Activated T-cell treated with anti-CD3 and anti-CD28 coated beads, Interleukin-2, amount 50 U/mL, for 24 hours (primary cell): ENCODE measurements around the gene WIPF2.
"Not testable (repeated sequence)": the region's sequence is repeated elsewhere in the genome, so short reads cannot be mapped to it uniquely, and the experiment has no call there.

Experiments used
- DNase-seq: peaks from one replicate; pipeline ENCODE4 v3.0.0-alpha.2; 2020
- H3K27ac Mint-ChIP-seq: 2 replicates; pipeline ENCODE4 v1.8.0; 2020; ENCODE audit warnings: mild to moderate bottlenecking, mixed read lengths
- H3K27me3 Mint-ChIP-seq: 2 replicates; pipeline ENCODE4 v1.8.0; 2020; ENCODE audit warnings: mixed read lengths
- H3K36me3 Mint-ChIP-seq: 2 replicates; pipeline ENCODE4 v1.8.0; 2020; ENCODE audit warnings: low read depth, mixed read lengths
- H3K4me1 Mint-ChIP-seq: 2 replicates; pipeline ENCODE4 v1.8.0; 2020; ENCODE audit warnings: low read depth, mixed read lengths
- H3K4me3 Mint-ChIP-seq: 2 replicates; pipeline ENCODE4 v1.8.0; 2020; ENCODE audit warnings: mild to moderate bottlenecking, moderate library complexity, mixed read lengths
- H3K9me3 Mint-ChIP-seq: 2 replicates; pipeline ENCODE4 v1.8.0; 2020; ENCODE audit warnings: mixed read lengths

WIPF2 gene

DNA sequence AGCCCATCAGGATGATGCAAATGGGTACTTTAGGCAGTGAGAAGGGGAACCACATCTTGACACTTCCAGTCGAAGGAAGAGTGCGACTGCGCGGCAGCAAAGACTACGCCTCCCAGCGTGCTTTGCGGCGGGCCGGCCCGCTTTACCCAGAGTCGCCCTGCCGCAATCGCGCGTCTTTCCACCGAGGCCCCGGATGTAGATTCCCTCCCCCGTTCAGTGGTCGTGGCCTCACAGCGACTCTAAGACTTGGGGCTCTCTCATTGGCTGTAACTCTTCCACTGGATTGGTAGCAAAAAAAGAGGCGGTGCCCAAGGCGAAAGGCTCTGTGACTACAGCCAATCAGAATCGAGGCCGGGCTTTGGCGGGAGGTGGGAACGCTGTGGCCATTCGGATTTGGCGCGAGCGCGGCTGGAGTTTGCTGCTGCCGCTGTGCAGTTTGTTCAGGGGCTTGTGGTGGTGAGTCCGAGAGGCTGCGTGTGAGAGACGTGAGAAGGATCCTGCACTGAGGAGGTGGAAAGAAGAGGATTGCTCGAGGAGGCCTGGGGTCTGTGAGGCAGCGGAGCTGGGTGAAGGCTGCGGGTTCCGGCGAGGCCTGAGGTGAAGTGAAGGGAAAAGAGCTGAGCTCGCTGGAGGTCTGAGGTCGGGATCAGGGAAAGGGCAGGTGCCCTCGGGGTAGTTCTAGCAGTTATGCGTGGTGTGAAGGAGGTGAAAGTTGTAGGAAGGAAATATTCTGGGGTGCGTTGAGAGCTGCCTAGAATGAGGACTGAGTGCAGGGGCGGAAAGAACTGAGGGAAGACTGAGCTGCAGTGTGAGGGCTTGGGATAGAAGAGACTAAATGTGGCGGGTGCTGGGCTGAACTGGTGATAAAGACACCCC lies 68.6 kb downstream of the WIPF2 start, which contains the start of gene CDC6:
Gene CDC6 (plus strand): TSS at position 386 of the 876 bp plus-strand sequence. CDS start 1,542 bp downstream, outside the sequence.
- no peaks in the 10 kb centered on the region for H3K27me3 Mint-ChIP-seq
- H3K9me3 Mint-ChIP-seq: no peaks in the 10 kb centered on the region
- H3K4me1 Mint-ChIP-seq: peaks cover 65% of the 10 kb centered on the region
- peak within 1 kb of the TSS; percentile 95 for H3K4me3 Mint-ChIP-seq
- peak within 1 kb of the TSS; percentile 99 for H3K27ac Mint-ChIP-seq
- peaks cover 49% of the 10 kb centered on the region for H3K36me3 Mint-ChIP-seq
- peak; percentile 97 for DNase-seq

DNA sequence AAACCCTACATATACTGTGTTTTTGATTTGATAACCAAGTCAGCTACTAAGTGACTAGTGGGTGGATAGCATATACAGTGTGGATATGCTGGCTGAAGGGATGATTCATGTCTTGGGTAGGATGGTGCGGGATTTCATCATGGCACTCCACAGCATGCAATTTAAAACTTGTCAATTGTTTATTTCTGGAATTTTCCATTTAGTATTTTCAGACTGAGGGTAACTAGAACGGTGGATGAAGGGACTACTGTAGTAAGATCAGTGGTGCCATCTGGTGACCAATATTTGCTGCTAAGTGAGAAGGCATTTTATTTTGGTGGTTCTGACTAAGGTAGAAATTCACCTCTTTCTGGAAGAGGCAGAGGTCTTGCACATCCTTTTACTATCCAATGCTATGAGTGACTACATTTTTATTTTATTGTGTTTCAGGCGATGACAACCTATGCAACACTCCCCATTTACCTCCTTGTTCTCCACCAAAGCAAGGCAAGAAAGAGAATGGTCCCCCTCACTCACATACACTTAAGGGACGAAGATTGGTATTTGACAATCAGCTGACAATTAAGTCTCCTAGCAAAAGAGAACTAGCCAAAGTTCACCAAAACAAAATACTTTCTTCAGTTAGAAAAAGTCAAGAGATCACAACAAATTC lies 71.7 kb downstream of the WIPF2 start:
- peak overlapping the region; percentile 95 for H3K4me3 Mint-ChIP-seq

DNA sequence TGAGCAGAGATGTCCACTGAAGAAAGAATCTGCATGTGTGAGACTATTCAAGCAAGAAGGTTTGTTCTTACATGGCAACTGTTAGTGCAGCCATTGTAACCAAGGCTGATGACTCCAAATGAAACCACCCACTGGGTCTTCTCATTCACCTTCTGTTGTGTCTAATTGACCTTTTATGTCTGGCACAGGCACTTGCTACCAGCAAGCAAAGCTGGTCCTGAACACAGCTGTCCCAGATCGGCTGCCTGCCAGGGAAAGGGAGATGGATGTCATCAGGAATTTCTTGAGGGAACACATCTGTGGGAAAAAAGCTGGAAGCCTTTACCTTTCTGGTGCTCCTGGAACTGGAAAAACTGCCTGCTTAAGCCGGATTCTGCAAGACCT lies 72.2 kb downstream of the WIPF2 start:
- Mint-ChIP-seq H3K27ac (peak overlapping the region; percentile 63), H3K4me3 (peak overlapping the region; percentile 95), H3K36me3 (peaks cover 82% of the 10 kb centered on the region), H3K27me3 (no peaks in the 10 kb centered on the region), H3K9me3 (no peaks in the 10 kb centered on the region), H3K4me1 (peaks cover 61% of the 10 kb centered on the region)
- no peak for DNase-seq

More for the DNA sequence above, 71.7 kb downstream of the WIPF2 start:
- Mint-ChIP-seq H3K27ac (peak overlapping the region; percentile 63), H3K4me1 (peaks cover 59% of the 10 kb centered on the region), H3K9me3 (no peaks in the 10 kb centered on the region), H3K27me3 (no peaks in the 10 kb centered on the region), H3K36me3 (peaks cover 77% of the 10 kb centered on the region)
- no peak for DNase-seq

DNA sequence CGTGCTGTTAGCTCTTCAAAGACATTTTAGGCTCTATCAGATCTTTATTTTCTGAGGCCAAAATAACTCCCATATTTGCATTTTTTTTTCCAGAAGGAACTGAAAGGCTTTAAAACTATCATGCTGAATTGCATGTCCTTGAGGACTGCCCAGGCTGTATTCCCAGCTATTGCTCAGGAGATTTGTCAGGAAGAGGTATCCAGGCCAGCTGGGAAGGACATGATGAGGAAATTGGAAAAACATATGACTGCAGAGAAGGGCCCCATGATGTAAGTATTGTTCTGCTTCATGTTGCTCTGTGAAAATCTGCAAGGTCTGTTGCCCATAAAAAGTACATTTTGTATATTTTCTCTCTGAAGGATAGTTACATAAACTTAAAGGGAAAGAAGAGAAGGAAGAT lies 74.3 kb downstream of the WIPF2 start:
- Mint-ChIP-seq H3K4me3 (no peak overlapping the region), H3K9me3 (no peaks in the 10 kb centered on the region), H3K4me1 (peaks cover 49% of the 10 kb centered on the region), H3K27ac (no peak overlapping the region), H3K36me3 (peaks cover 96% of the 10 kb centered on the region), H3K27me3 (no peaks in the 10 kb centered on the region)
- no peak for DNase-seq

DNA sequence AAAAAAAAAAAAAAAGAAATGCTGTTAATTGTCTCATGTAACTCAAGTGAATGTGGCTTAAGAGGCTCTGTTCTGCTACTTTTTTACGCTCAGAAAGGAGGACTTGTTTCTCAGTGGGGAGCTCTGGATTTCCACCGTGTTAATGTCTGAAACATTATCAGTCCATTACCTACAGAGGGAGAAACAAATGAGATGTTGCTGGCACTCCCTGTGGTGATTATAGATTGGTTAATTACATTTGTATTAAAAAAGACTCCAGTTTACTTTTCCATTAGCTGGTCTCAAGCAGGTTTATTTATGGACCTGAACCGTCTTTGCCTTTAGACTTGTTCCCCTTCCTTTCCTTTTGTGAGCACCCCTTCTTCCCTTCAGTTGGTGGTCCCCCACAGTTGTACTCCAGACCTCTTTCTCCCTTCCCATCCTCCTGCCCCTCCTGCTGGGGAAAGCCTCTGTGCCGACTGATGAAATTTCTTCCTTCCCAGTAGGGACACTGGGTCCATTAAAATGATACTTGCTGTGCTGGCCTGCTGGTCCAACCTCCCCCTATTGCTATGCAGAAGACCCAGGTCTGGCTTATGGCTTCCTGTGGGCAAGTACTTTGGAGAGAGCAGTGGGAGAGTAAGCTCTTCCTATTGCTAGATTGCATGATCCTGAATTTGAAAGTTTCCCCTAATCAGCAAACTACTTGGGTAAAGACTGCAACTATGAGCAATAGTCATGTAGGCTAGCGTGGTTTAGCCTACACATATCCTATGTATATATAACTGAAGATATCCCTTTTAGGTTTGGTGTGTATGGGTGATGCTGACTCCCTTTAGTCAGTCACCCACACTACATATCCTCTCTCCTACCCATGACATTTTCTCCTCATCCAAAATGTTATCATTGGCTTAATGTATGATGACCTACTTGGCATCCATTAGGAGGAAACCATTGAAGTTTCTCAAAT lies 76.7 kb downstream of the WIPF2 start:
- Mint-ChIP-seq H3K4me1 (peaks cover 32% of the 10 kb centered on the region), H3K4me3 (no peak overlapping the region), H3K27ac (peak overlapping the region; percentile 31), H3K9me3 (no peaks in the 10 kb centered on the region), H3K27me3 (no peaks in the 10 kb centered on the region), H3K36me3 (peaks cover 97% of the 10 kb centered on the region)
- no peak for DNase-seq

DNA sequence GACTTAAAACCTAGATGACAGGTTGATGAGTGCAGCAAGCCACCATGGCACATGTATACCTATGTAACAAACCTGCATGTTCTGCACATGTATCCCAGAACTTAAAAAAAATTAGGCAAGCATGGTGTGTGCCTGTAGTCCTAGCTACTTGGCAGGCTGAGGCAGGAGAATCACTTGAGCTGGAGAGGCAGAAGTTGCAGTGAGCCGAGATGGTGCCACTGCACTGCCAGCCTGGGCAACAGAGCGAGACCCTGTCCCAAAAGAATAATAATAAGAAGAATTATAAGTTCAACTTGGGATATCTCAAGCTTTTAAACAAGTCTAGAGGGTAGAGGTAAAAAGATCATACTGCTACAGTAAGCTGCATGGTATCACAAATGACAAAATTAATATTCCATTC lies 78.4 kb downstream of the WIPF2 start:
- Mint-ChIP-seq H3K9me3 (no peaks in the 10 kb centered on the region), H3K36me3 (peaks cover 100% of the 10 kb centered on the region), H3K27ac (no peak overlapping the region), H3K4me3 (no peak overlapping the region), H3K4me1 (peaks cover 25% of the 10 kb centered on the region), H3K27me3 (no peaks in the 10 kb centered on the region)
- no peak for DNase-seq

DNA sequence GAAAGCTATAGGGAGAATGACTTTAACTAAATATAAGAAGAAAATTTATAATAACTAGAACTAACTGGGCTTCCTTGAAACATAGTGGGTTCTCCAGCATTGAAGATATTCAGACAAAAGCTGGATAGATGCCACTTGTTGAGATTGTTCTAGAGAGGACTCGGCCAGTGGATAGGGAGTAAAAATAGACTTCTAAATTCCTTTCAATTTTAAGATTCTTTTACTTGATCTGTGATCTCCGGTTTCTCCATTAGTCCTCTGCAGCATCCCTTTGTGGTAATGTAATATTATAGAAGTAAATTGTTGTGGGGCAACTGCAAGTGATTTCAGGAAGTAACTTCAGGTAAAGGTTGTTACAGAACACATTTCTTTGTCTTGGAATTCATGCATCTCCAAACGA lies 79.6 kb downstream of the WIPF2 start:
- H3K4me3 Mint-ChIP-seq: no peak overlapping the region
- H3K9me3 Mint-ChIP-seq: no peaks in the 10 kb centered on the region
- H3K27me3 Mint-ChIP-seq: no peaks in the 10 kb centered on the region
- H3K36me3 Mint-ChIP-seq: peaks cover 100% of the 10 kb centered on the region
- peaks cover 32% of the 10 kb centered on the region for H3K4me1 Mint-ChIP-seq
- no peak for DNase-seq
- no peak overlapping the region for H3K27ac Mint-ChIP-seq

DNA sequence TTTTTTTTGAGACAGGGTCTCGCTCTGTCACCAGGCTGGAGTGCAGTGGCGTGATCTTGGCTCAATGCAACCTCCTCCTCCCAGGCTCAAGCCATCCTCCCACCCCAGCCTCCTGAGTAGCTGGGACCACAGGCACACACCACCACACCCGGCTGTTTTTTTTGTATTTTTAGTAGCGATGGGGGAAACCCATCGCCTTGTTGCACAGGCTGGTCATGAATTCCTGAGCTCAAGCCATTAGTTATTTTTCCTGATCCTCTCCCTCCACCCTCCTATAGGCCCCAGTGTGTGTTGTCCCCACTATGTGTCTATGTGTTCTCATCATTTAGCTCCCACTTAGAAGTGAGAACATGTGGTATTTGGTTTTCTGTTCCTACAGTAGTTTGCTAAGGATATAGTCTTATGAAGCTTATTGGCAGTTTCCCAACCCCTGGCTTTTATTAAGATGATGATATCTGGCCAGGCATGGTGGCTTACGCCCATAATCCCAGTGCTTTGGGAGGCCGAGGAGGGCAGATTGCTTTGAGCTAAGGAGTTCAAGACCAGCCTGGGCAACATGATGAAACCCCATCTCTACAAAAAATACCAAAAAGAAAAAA lies 80.2 kb downstream of the WIPF2 start:
- Mint-ChIP-seq H3K36me3 (peaks cover 100% of the 10 kb centered on the region), H3K4me1 (peaks cover 32% of the 10 kb centered on the region)
- H3K9me3 Mint-ChIP-seq, H3K27ac Mint-ChIP-seq, DNase-seq, H3K4me3 Mint-ChIP-seq, H3K27me3 Mint-ChIP-seq: not testable (repeated sequence)

DNA sequence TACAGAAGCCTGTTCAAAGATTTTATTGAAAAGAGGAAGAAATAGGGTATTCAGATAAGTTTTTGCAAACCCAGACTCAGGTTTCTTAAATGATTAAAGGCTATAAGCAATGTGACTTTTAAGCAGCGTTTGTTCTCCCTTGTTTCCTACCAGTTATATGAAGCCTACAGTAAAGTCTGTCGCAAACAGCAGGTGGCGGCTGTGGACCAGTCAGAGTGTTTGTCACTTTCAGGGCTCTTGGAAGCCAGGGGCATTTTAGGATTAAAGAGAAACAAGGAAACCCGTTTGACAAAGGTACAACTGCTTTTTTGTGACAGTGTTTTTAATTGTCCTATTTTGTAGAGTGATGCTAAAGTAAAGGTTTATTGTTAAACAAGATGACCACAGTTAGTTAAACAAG lies 82.2 kb downstream of the WIPF2 start:
- H3K36me3 Mint-ChIP-seq: peaks cover 93% of the 10 kb centered on the region
- no peaks in the 10 kb centered on the region for H3K27me3 Mint-ChIP-seq
- DNase-seq: no peak
- H3K4me1 Mint-ChIP-seq: peaks cover 23% of the 10 kb centered on the region
- no peak overlapping the region for H3K27ac Mint-ChIP-seq
- H3K9me3 Mint-ChIP-seq: no peaks in the 10 kb centered on the region
- H3K4me3 Mint-ChIP-seq: no peak overlapping the region

DNA sequence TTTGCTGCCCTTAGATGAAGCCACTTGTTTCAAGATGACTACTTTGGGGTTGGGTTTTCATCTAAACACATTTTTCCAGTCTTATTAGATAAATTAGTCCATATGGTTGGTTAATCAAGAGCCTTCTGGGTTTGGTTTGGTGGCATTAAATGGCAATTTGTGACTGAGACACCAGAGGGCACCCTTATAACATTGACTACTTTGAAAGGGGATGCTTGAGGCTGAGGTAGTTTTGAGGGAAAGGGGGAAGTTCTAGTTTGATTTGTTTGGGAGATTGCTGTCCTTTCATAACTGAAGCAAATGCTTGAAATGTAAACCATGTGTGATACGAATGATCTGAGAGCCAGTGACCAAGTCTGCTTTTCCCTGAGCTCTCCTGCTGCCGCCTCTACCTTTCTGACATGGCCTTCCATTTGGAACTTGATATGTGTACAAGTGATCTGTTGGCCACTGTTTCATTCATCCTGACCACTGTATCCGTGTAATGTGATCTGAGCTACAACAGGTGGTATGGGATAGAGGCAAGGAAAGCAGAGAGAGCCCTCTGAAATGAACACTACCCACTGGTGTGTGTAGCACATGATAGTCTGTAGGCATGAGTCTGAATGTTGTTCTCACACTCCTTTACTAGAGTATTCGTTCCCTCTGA lies 84.0 kb downstream of the WIPF2 start:
- Mint-ChIP-seq H3K27ac (peak overlapping the region; percentile 19), H3K9me3 (no peaks in the 10 kb centered on the region), H3K27me3 (no peaks in the 10 kb centered on the region), H3K36me3 (peaks cover 77% of the 10 kb centered on the region), H3K4me3 (no peak overlapping the region), H3K4me1 (peaks cover 20% of the 10 kb centered on the region)
- no peak for DNase-seq

DNA sequence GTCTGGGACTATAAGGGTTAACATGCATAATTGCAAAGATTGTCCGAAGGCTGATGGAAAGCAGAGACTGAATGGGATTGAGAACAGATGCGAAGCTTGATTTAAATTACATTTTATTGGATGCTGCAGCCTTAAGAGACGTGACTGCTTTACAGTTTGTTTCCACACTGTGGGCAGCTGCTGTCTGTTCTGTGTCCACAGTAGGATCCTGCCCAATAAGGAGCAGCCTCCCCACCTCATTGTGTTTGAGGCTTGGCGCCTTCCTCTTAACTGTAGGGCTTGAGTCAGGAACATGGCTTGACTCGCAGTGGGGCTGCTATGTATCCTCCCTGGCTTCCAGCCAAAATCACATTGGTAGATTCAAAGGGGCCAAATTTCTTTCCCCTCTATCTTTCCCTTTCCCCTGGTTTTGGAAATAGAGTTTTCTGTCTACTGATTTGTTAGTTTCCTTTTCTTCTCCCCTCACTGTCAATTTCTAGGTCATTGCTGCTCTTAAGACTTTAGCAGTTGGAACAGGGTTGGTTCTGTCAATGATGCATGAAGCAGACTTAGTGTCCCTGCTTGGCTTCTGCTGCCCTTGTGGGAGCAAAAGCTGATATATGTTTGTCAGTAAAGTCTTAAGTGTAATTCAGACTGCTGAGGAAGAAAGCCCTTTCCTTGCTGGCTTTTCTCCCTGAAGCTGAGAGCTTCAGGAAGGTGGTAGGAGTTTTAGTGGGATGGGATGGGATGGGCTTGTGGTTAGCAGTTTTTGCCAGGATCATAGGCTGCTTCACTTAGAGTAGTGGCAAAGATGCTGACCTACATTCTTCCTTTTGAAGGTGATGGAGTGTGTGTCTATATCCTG lies 84.8 kb downstream of the WIPF2 start:
- peaks cover 69% of the 10 kb centered on the region for H3K36me3 Mint-ChIP-seq
- no peak for DNase-seq
- H3K27ac Mint-ChIP-seq: peak overlapping the region; percentile 19
- H3K4me1 Mint-ChIP-seq: peaks cover 20% of the 10 kb centered on the region
- H3K9me3 Mint-ChIP-seq: no peaks in the 10 kb centered on the region
- no peaks in the 10 kb centered on the region for H3K27me3 Mint-ChIP-seq
- H3K4me3 Mint-ChIP-seq: no peak overlapping the region

DNA sequence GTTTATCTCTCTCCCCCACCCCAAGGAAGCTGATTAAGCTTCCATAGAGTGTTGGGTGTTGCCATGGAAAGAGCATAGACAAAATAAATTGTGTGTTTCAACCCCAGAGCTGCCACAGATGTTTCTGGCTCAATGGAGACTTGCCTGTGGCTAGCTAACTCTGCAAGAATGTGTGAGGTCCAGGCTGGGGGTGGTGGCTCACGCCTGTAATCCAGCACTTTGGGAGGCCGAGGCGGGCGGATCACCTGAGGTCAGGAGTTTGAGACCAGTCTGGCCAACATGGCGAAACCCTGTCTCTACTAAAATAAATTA lies 85.4 kb downstream of the WIPF2 start:
- H3K27me3 Mint-ChIP-seq, H3K9me3 Mint-ChIP-seq, H3K27ac Mint-ChIP-seq, H3K4me3 Mint-ChIP-seq, DNase-seq: not testable (repeated sequence)
- Mint-ChIP-seq H3K36me3 (peaks cover 63% of the 10 kb centered on the region), H3K4me1 (peaks cover 20% of the 10 kb centered on the region)

DNA sequence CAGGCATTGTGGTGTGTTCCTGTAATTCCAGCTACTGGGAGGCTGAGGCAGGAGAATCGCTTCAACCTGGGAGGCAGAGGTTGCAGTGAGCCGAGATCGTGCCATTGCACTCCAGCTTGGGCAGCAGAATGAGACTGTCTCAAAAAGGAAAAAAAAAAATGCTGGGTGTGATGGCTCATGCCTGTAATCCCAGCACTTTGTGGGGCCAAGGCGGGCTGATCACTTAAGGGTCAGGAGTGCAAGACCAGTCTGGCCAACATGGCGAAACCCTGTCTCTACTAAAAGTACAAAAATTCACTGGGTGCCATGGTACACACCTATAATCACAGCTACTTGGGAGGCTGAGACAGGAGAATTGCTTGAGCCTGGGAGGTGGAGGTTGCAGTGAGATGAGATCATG lies 85.8 kb downstream of the WIPF2 start:
- Mint-ChIP-seq H3K4me1 (peaks cover 20% of the 10 kb centered on the region), H3K36me3 (peaks cover 59% of the 10 kb centered on the region)
- not testable (repeated sequence) for H3K27ac Mint-ChIP-seq, H3K27me3 Mint-ChIP-seq, H3K9me3 Mint-ChIP-seq, DNase-seq, H3K4me3 Mint-ChIP-seq
